SK-N-MC (cell line): ENCODE data around the gene RPA1.

Experiments
- DNase-seq: peaks from one replicate; pipeline ENCODE4 v3.0.0-alpha.2; 2011; ENCODE audit warnings: low read depth, low spot score
- H3K27ac ChIP-seq: fragments of 200-600 bp; sonication (generic); 2 replicates; pipeline ENCODE4 v1.5.1; 2016; ENCODE audit warnings: mixed run types
- H3K36me3 ChIP-seq: fragments of 200-600 bp; sonication (generic); 2 replicates; pipeline ENCODE4 v1.6.1; 2017; ENCODE audit warnings: antibody characterized with exemption, low read length, mixed read lengths; ENCODE audit not compliant: insufficient read depth
- H3K4me3 ChIP-seq: fragments of 200-600 bp; sonication (generic); 2 replicates; pipeline ENCODE4 v1.5.1; 2016
- H3K9ac ChIP-seq: fragments of 200-600 bp; sonication (generic); 2 replicates; pipeline ENCODE4 v1.8.0; 2017; ENCODE audit warnings: mixed run types, mixed read lengths; ENCODE audit not compliant: insufficient read length
- H3K9me3 ChIP-seq: fragments of 200-600 bp; sonication (generic); 2 replicates; pipeline ENCODE4 v1.6.1; 2017; ENCODE audit warnings: low read depth, mild to moderate bottlenecking, antibody characterized with exemption, low read length, moderate library complexity, mixed read lengths
- EZH2 ChIP-seq: fragments of 200-600 bp; sonication (generic); IDR thresholded peaks from one replicate; pipeline ENCODE4 v1.6.1; 2017; ENCODE audit warnings: antibody characterized with exemption
- FOXP2 ChIP-seq: optimal IDR thresholded peaks from 2 replicates; pipeline ENCODE3; 2011; ENCODE audit warnings: mild to moderate bottlenecking, moderate library complexity; ENCODE audit not compliant: insufficient read depth; ENCODE audit errors: extremely low read length, control extremely low read depth
- POLR2AphosphoS5 ChIP-seq: IDR thresholded peaks from 2 replicates; pipeline ENCODE4 v1.6.1; 2012; ENCODE audit warnings: mild to moderate bottlenecking, low read depth, low read length, borderline replicate concordance

The RPA1 gene

GRCh38 chr17:1942066-1942365, 112.2 kb downstream of the RPA1 start:
- H3K9me3 ChIP-seq: no peaks in the 10 kb centered on the region
- TF ChIP-seq FOXP2: no peak
- TF ChIP-seq POLR2AphosphoS5: no peak
- no peak for TF ChIP-seq EZH2
- H3K27ac ChIP-seq: no peak overlapping the region
- H3K36me3 ChIP-seq: no peaks in the 10 kb centered on the region
- H3K9ac ChIP-seq: no peak overlapping the region
- no peak for DNase-seq
- no peak overlapping the region for H3K4me3 ChIP-seq

GRCh38 chr17:1942666-1943435, 113.0 kb downstream of the RPA1 start:
- Histone ChIP-seq H3K4me3 (no peak overlapping the region), H3K9ac (no peak overlapping the region), H3K9me3 (no peaks in the 10 kb centered on the region), H3K36me3 (no peaks in the 10 kb centered on the region), H3K27ac (no peak overlapping the region)
- no peak for DNase-seq
- TF ChIP-seq FOXP2 (no peak), EZH2 (no peak), POLR2AphosphoS5 (no peak)

GRCh38 chr17:1943436-1943831, 113.6 kb downstream of the RPA1 start:
- Histone ChIP-seq H3K4me3 (no peak overlapping the region), H3K9me3 (no peaks in the 10 kb centered on the region), H3K9ac (no peak overlapping the region), H3K27ac (no peak overlapping the region), H3K36me3 (no peaks in the 10 kb centered on the region)
- no peak for TF ChIP-seq FOXP2
- TF ChIP-seq POLR2AphosphoS5: no peak
- no peak for DNase-seq

GRCh38 chr17:1945621-1946020, 115.8 kb downstream of the RPA1 start:
- H3K9ac ChIP-seq: no peak overlapping the region

GRCh38 chr17:1946021-1946932, 116.5 kb downstream of the RPA1 start:
- no peak for DNase-seq
- Histone ChIP-seq H3K36me3 (no peaks in the 10 kb centered on the region), H3K9me3 (no peaks in the 10 kb centered on the region), H3K4me3 (no peak overlapping the region), H3K9ac (no peak overlapping the region), H3K27ac (no peak overlapping the region)
- TF ChIP-seq EZH2: no peak
- no peak for TF ChIP-seq FOXP2
- no peak for TF ChIP-seq POLR2AphosphoS5

More at GRCh38 chr17:1945621-1946020, 115.8 kb downstream of the RPA1 start:
- no peak overlapping the region for H3K4me3 ChIP-seq
- no peaks in the 10 kb centered on the region for H3K9me3 ChIP-seq
- H3K36me3 ChIP-seq: no peaks in the 10 kb centered on the region
- no peak overlapping the region for H3K27ac ChIP-seq
- no peak for TF ChIP-seq EZH2
- no peak for DNase-seq

- no peak overlapping the region for H3K27ac ChIP-seq
- no peaks in the 10 kb centered on the region for H3K36me3 ChIP-seq
- no peak for DNase-seq
- H3K4me3 ChIP-seq: no peak overlapping the region
- TF ChIP-seq FOXP2 (no peak), EZH2 (no peak), POLR2AphosphoS5 (no peak)
- H3K9ac ChIP-seq: no peak overlapping the region
- H3K9me3 ChIP-seq: no peaks in the 10 kb centered on the region
Observed at GRCh38 chr17:1947229-1947742, 117.5 kb downstream of the RPA1 start.

GRCh38 chr17:1947743-1948516, 118.1 kb downstream of the RPA1 start:
- H3K27ac ChIP-seq: no peak overlapping the region
- TF ChIP-seq EZH2 (no peak), POLR2AphosphoS5 (no peak), FOXP2 (no peak)

GRCh38 chr17:1948517-1948825, 118.7 kb downstream of the RPA1 start:
- no peak overlapping the region for H3K9ac ChIP-seq
- DNase-seq: no peak
- no peak overlapping the region for H3K4me3 ChIP-seq
- no peaks in the 10 kb centered on the region for H3K36me3 ChIP-seq
- no peak overlapping the region for H3K27ac ChIP-seq
- no peaks in the 10 kb centered on the region for H3K9me3 ChIP-seq
- TF ChIP-seq EZH2 (no peak), POLR2AphosphoS5 (no peak), FOXP2 (no peak)

More at GRCh38 chr17:1947743-1948516, 118.1 kb downstream of the RPA1 start:
- no peak overlapping the region for H3K9ac ChIP-seq
- H3K36me3 ChIP-seq: no peaks in the 10 kb centered on the region
- H3K4me3 ChIP-seq: no peak overlapping the region
- H3K9me3 ChIP-seq: no peaks in the 10 kb centered on the region
- no peak for DNase-seq
